Keratinocyte (primary cell): Measurements from ENCODE around the gene CDKN1A.

ENCODE experiments used
- CTCF ChIP-seq, 3 experiments: IDR thresholded peaks in 1 of 3; conservative IDR thresholded peaks in 1 of 3; optimal IDR thresholded peaks in 1 of 3; 2 replicates in 2 of 3; 3 replicates in 1 of 3; pipeline versions ENCODE3 to v1.5.1; 2011; ENCODE audit warnings: low read length in 3 of 3, mild to moderate bottlenecking in 3 of 3, moderate library complexity in 2 of 3, control low read depth in 1 of 3, inconsistent platforms in 1 of 3; ENCODE audit not compliant: insufficient read depth in 2 of 3; ENCODE audit errors: extremely low read depth in 1 of 3
- EZH2 ChIP-seq: IDR thresholded peaks from one replicate; pipeline ENCODE4 v1.6.1; 2012; ENCODE audit warnings: inconsistent platforms, mild to moderate bottlenecking, low read length, moderate library complexity

DNA sequence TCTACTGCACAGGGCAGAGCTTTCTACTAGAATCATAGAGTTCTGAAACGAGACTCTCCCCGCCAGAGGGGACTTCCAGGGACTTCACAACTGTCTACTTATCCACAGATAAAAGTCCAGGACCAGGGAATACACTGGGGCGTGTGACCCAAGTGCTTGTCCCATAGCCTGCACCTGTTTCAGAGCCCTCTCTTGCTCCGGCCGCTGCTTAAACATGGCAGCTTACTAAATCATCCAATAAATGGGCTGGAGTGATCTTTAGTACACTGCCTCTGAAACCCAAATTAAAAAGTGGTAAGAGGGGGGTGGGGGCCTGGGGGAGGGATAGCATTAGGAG, 10.2 kb downstream of the CDKN1A start:
- no peak for TF ChIP-seq CTCF (optimal IDR thresholded peaks at IDR 0.05 in 1 of 3, IDR thresholded peaks at IDR 0.05 in 1 of 3, conservative IDR thresholded peaks at IDR 0.05 in 1 of 3; ENCODE audit: extremely low read depth in 1 of 3, insufficient read depth in 2 of 3, low read length in 3 of 3)
- TF ChIP-seq EZH2 = no peak
